Liver (tissue), 3 donors: ENCODE results near the gene MSL1.

Experiments
- EGR1 ChIP-seq, 2 donors: IDR thresholded peaks; 2 replicates each; pipeline ENCODE4 v1.6.1; 2016 to 2018; ENCODE audit warnings: antibody characterized with exemption in 2 of 2, low read depth in 2 of 2
- FOXA1 ChIP-seq: IDR thresholded peaks from 2 replicates; pipeline ENCODE4 v1.6.1; 2016; ENCODE audit warnings: antibody characterized with exemption
- GABPA ChIP-seq, 2 donors: IDR thresholded peaks in 1 of 2; conservative IDR thresholded peaks in 1 of 2; 2 replicates each; pipeline ENCODE4 v1.6.1; 2016; ENCODE audit warnings: antibody characterized with exemption in 2 of 2, mild to moderate bottlenecking in 1 of 2, moderate library complexity in 1 of 2
- HNF4A ChIP-seq, 2 donors: conservative IDR thresholded peaks; 2 replicates each; pipeline ENCODE4 v1.6.1; 2016; ENCODE audit warnings: antibody characterized with exemption in 2 of 2, mild to moderate bottlenecking in 2 of 2
- JUND ChIP-seq, 2 donors: IDR thresholded peaks; 2 replicates each; pipeline ENCODE4 v1.6.1; 2016; ENCODE audit warnings: antibody characterized with exemption in 2 of 2
- RAD21 ChIP-seq, 2 donors: IDR thresholded peaks; 2 replicates each; pipeline ENCODE4 v1.6.1; 2016; ENCODE audit warnings: antibody characterized with exemption in 2 of 2, mild to moderate bottlenecking in 2 of 2
- SP1 ChIP-seq: IDR thresholded peaks from 2 replicates; pipeline ENCODE4 v1.6.1; 2018; ENCODE audit warnings: antibody characterized with exemption, mild to moderate bottlenecking
- TAF1 ChIP-seq: conservative IDR thresholded peaks from 2 replicates; pipeline ENCODE4 v1.6.1; 2016; ENCODE audit warnings: antibody characterized with exemption, mild to moderate bottlenecking
- YY1 ChIP-seq: IDR thresholded peaks from 2 replicates; pipeline ENCODE4 v1.6.1; 2016; ENCODE audit warnings: antibody characterized with exemption, mild to moderate bottlenecking
- TF ChIP-seq, protein P1 (sequence below): IDR thresholded peaks from 2 replicates; pipeline ENCODE4 v1.6.1; 2016; ENCODE audit warnings: antibody characterized with exemption, mild to moderate bottlenecking
- TF ChIP-seq, protein P2 (sequence below): fragments of 150-350 bp; IDR thresholded peaks from 2 replicates; pipeline ENCODE4 v1.5.1; 2017; ENCODE audit warnings: improper control_type of control experiment, low read depth, low read length; ENCODE audit not compliant: missing input control
- TF ChIP-seq, protein P3 (sequence below): IDR thresholded peaks from 2 replicates; pipeline ENCODE4 v1.6.1; 2016; ENCODE audit warnings: antibody characterized with exemption
- donor health status: healthy.
- donor health status: healthy.

DNA sequence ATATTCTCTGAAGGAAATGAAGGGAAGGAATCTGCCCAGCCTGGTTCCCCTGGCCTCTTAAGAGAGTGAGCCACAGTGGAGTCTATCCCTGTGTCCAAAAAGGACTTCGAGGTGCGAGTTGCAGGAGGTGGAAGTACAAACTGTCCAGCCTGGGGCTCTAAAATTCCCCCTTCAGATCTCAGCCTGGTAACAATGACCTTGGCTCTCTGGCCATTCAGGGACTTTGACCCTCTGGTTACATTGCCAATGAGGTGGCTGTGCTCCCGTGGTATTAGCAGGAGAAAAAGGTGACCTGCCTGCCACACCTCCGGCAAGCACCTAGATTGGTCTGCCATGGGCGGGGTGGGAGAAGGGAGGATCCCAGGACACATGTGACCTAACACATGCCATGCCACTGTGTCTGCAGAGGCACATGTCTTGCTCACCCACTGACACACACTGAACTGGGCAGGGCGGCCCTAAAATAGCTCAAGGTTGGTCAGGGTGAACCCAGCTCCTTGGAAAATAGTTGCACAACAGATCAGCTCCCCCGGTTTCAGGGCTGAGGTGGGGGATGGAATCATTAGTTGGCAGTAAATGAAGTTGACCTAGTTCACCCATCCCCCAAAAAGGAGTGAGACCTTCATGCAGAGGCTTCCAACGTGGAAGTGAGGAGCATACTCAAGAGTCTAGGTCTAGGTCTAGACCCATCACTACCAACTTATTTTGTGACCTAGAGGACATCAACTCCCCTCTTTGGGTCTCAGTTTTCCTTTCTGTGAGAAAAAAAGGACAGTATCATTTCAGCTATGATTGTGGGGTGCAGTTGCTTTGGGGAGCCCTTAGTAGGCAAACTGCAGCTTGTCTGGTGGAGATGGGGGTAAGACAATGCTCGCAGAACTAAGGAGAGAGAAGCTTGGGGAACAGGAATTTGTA lies 23.6 kb upstream of the MSL1 start:
- TF ChIP-seq, protein P1, sequence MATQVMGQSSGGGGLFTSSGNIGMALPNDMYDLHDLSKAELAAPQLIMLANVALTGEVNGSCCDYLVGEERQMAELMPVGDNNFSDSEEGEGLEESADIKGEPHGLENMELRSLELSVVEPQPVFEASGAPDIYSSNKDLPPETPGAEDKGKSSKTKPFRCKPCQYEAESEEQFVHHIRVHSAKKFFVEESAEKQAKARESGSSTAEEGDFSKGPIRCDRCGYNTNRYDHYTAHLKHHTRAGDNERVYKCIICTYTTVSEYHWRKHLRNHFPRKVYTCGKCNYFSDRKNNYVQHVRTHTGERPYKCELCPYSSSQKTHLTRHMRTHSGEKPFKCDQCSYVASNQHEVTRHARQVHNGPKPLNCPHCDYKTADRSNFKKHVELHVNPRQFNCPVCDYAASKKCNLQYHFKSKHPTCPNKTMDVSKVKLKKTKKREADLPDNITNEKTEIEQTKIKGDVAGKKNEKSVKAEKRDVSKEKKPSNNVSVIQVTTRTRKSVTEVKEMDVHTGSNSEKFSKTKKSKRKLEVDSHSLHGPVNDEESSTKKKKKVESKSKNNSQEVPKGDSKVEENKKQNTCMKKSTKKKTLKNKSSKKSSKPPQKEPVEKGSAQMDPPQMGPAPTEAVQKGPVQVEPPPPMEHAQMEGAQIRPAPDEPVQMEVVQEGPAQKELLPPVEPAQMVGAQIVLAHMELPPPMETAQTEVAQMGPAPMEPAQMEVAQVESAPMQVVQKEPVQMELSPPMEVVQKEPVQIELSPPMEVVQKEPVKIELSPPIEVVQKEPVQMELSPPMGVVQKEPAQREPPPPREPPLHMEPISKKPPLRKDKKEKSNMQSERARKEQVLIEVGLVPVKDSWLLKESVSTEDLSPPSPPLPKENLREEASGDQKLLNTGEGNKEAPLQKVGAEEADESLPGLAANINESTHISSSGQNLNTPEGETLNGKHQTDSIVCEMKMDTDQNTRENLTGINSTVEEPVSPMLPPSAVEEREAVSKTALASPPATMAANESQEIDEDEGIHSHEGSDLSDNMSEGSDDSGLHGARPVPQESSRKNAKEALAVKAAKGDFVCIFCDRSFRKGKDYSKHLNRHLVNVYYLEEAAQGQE: peak; percentile 86
- TF ChIP-seq YY1: peak; percentile 81
- TF ChIP-seq, protein P2, sequence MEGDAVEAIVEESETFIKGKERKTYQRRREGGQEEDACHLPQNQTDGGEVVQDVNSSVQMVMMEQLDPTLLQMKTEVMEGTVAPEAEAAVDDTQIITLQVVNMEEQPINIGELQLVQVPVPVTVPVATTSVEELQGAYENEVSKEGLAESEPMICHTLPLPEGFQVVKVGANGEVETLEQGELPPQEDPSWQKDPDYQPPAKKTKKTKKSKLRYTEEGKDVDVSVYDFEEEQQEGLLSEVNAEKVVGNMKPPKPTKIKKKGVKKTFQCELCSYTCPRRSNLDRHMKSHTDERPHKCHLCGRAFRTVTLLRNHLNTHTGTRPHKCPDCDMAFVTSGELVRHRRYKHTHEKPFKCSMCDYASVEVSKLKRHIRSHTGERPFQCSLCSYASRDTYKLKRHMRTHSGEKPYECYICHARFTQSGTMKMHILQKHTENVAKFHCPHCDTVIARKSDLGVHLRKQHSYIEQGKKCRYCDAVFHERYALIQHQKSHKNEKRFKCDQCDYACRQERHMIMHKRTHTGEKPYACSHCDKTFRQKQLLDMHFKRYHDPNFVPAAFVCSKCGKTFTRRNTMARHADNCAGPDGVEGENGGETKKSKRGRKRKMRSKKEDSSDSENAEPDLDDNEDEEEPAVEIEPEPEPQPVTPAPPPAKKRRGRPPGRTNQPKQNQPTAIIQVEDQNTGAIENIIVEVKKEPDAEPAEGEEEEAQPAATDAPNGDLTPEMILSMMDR: no peak
- no peak for TF ChIP-seq TAF1
- TF ChIP-seq GABPA (IDR thresholded peaks at IDR 0.05 in 1 of 2, conservative IDR thresholded peaks at IDR 0.05 in 1 of 2): peak in 1 of 2 donors; percentile 53
- peak; percentile 97 for TF ChIP-seq SP1
- peak; percentile 82 to 92 for TF ChIP-seq JUND (IDR thresholded peaks at IDR 0.05)
- peak; percentile 48 to 67 for TF ChIP-seq RAD21 (IDR thresholded peaks at IDR 0.05)
- TF ChIP-seq FOXA1: peak; percentile 60
- TF ChIP-seq HNF4A (conservative IDR thresholded peaks at IDR 0.05): peak; percentile 98
- peak; percentile 47 to 91 for TF ChIP-seq EGR1 (IDR thresholded peaks at IDR 0.05; ENCODE audit: low read depth in 2 of 2)
- TF ChIP-seq, protein P3, sequence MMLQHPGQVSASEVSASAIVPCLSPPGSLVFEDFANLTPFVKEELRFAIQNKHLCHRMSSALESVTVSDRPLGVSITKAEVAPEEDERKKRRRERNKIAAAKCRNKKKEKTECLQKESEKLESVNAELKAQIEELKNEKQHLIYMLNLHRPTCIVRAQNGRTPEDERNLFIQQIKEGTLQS: no peak
